Superior temporal gyrus (tissue), 1 donor: ENCODE measurements around the gene LRRK2.
"Not testable (repeated sequence)": the region's sequence is repeated elsewhere in the genome, so short reads cannot be mapped to it uniquely, and the experiment has no call there.

Experiments used
- DNase-seq: peaks from one replicate; pipeline ENCODE4 v3.0.0-alpha.2; 2016; ENCODE audit errors: extremely low spot score

Gene LRRK2

DNA sequence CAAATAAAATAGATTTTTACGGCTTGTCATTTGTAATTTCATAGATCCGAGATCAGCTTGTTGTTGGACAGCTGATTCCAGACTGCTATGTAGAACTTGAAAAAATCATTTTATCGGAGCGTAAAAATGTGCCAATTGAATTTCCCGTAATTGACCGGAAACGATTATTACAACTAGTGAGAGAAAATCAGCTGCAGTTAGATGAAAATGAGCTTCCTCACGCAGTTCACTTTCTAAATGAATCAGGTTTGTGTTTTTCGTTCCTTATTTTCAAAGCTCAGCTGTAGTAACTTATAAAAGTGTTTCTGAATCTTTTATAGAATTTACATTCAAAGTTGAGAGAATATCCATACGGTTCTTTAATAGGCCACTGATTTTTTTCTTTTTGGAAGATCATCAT is 89.1 kb downstream of the LRRK2 start:
- no peak for DNase-seq

DNA sequence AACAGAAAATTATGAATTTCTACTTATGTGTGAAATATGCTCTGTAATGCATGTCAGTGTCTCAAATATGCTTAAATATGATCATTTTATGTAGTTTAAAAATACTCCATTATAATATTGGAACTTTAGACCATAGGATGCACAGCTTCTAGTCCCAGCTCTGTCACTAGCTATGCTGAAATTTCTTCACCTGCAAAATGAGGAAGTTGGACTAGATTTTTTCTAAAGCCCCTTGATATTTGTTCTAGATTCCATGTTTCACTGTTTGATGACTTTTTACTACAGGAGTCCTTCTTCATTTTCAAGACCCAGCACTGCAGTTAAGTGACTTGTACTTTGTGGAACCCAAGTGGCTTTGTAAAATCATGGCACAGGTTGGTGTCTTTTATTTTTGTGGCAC is 90.1 kb downstream of the LRRK2 start:
- no peak for DNase-seq

GRCh38 chr12:40315375-40315774 is 90.6 kb downstream of the LRRK2 start:
- no peak for DNase-seq

GRCh38 chr12:40324261-40324660 is 99.5 kb downstream of the LRRK2 start:
- no peak for DNase-seq

DNA sequence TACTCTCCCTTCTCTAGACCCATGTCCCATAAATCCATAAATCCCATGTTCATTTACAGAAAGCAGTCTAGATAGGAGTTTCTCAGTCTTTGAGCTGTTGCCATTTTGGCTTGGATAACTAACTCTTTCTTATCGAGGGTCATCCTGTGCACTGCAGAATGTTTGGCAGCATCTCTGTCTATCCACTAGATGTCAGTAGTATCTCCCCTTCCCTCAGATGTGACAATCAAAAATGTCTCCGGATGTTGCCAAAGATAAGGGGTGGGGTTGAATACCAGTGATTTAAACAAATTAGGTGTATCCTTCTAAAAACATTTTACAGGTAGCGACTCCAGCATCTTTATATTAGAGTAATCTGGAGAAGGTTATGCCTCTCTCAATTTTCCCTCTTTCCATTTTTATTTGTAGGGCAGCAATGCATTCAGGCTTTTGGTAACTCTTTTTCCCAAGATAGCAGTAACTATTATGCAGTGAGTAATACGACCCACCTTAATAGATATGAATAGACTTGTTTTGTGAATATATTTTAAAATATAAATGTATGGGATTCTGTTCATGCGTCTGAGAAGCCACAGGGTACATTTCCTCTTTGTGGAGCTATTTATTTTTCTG is 100.7 kb downstream of the LRRK2 start:
- peak; percentile 46 for DNase-seq

GRCh38 chr12:40327535-40327934 is 102.7 kb downstream of the LRRK2 start:
- no peak for DNase-seq

DNA sequence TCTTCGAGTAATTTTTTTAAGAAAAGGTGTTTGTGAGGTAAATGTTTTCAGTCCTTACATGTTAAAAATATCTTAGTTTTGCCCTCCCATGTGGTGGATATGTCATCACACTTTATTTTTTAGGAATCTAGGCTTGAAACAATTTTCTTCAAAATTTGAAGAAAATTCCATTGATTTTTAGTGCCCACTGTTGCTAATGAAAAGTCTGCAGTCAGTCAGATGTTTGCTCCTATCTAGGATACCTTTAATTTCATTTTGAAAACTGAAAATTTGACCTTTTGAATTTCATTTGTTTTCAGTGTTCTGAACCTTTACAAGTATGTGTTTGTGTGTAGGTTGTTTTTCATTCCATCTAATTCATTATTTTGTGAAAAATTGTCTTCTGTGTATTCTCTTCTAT is 105.4 kb downstream of the LRRK2 start:
- DNase-seq = no peak

DNA sequence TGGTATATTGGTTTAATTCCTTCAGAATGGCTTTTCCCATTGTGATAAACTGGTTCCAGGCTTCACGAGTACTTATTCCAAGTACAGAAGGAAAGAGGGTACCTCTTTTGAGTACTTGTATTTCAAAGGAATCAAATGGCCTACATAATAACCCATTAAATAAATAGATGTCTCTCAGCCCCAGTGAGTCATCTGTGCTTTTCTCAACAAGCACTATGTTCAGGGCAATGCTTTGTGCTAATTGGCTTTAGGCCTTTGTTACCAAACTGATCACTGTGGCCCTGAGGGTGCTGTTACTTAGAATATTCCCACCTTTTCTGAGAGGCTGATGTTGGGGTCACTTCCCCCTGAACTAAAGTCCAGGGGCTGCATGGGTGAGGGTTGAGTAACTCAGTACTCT is 107.1 kb downstream of the LRRK2 start:
- no peak for DNase-seq

DNA sequence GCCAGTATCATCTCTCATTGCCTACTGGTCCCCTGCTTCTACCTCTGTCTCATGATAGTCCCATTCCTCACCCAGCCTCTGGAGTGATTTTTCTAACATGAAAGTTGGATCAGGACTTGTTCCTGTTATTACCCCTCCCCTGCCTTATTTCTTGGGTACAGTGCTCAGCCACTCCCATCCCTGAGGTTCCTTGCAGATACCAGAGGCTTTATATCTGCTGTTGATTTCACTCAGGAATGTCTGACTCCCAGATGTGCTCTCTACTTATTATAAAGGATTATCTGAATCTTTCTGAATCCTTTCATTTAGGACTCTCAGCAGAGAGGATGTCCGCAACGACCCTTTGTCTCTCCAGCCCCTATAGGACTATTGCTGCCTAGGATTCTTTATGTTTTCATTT is 111.2 kb downstream of the LRRK2 start:
- no peak for DNase-seq

DNA sequence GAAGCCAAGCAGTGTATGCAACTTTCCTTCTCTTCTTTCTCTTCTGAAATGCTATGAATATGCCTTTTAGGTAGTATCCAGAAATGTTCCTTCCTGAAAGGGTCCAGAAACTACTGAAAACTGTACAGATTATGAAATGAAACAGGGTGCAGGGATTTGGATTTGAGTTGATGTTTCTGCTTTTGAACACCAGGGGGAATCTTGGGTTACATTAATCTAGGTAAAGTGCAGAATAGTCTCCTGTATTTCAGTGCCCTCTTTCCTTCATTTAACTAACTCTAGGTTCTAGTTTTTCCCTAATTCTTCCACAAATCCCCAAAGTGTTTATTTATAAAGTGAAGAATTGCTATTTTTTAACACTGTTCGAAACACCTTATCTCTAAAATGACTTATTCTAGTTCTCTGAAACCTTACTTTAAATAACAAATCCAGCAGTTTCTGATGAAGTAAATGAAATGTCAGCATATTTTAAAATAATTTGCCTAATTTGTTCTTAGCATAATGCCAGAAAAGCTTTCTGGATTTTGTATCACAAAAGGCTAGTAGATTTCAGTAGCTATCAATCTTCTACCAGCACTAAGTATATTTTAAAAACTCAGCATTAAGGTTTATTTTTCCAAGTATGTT is 111.9 kb downstream of the LRRK2 start:
- DNase-seq = peak; percentile 48

DNA sequence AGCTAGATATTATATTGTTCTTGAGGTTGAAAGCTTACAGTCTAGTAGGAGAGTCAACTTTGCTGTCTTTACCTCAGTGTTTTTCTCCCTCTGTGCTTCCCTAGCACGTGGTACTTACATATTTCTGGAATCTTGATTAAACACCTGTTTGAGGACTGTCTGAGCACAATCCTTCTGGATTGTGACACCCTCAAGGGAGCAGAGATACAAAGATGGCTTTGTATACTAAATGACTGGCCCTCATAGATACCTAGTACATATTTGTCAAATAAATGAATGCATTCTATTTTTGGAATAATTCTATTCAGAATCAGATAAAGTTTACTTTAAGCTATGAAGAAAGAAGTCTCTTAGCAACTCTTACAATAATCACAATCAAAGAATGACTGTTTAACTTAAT is 113.3 kb downstream of the LRRK2 start:
- DNase-seq = no peak

GRCh38 chr12:40338621-40339020 is 113.8 kb downstream of the LRRK2 start:
- no peak for DNase-seq

GRCh38 chr12:40342010-40342409 is 117.2 kb downstream of the LRRK2 start:
- no peak for DNase-seq

- DNase-seq = no peak
These were observed 118.3 kb downstream of the LRRK2 start for GRCh38 chr12:40343124-40343523.

DNA sequence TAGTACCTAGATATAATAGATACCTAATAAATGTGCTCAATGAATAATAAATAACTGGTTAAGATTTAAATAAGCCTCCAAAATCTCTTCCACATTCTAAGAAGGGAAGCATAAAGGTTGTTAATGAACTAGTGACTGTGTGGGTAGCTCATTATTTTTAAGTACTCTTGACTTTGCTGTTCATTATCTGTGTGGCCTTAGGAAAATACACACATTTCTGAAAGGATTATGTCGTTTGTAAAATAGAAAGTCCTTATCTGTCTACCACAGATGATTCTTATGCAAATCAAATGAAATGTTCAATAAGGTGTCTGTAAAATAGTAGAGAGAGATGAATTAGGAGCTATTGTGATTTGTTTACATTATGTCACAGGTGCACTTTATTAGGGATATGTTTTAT is 119.5 kb downstream of the LRRK2 start:
- no peak for DNase-seq

DNA sequence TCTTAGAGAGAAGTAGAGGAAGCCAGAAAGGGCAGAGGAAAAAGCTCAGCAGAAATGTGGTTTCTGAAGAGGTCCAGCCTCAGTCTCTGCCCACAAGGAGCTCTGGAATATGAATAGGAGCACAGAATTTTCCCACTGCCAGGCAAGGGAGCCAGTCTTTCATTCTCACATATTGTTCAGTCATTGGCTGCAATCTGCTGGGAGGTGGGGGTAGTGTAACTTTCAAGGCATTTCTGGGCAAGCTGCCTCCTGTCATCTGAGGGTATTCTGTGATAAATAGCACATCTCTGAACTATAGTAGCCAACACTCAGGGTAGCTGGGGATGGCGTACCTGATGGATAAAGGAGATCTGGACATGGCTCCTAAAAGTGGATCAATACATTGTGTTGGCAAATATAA is 127.2 kb downstream of the LRRK2 start:
- DNase-seq = no peak

GRCh38 chr12:40375076-40375475 is 150.3 kb downstream of the LRRK2 start:
- no peak for DNase-seq

DNA sequence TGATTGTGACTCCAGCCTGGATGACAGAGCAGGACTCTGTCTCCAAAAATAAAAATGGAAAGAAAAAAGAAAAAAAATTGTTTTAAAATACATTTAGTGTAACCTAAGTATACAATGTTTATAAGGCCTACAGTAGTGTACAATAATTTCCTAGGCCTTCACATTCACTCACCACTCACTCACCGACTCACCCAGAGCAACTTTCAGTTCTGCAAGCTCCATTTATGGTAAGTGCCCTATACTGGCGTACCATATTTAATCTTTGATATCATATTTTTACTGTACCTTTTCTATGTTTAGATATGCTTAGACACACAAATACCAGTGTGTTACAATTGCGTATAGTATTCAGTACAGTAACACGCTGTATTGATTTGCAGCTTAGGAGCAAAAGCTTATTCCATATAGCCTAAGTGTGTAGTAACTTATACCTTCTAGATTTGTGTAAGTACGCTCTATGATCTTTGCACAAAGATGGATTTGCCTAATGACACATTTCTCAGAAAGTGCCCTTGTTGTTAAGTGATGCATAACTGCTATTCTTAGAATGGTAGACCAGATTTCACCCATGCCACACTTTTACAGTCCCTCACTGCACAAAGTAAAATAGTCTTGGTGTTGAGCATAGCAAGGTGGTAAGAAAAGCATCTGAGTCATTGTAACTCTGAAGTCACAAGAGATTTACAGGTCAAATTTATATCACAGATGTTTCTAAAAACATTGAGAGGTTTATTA is 151.9 kb downstream of the LRRK2 start:
- no peak for DNase-seq

DNA sequence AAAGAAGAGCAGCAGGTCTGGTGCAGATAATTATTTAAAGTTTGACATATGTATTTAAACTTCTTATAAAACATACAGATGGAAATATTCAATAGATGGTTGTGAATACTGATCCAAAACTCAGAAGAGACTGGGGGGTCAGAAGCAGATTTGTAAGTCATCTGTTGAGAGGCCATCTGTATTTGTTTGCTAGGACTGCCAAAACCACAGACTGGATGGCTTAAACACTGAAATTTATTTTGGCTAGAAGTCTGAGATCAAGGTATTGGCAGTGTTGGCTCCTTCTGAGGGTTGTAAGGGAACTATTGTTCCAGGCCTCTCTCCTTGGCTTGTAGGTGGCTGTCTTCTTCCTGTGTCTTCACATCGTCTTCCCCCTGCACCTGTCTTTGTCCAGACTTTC is 153.9 kb downstream of the LRRK2 start:
- no peak for DNase-seq

- DNase-seq = no peak
These were observed 157.4 kb downstream of the LRRK2 start for GRCh38 chr12:40382217-40382616.

DNA sequence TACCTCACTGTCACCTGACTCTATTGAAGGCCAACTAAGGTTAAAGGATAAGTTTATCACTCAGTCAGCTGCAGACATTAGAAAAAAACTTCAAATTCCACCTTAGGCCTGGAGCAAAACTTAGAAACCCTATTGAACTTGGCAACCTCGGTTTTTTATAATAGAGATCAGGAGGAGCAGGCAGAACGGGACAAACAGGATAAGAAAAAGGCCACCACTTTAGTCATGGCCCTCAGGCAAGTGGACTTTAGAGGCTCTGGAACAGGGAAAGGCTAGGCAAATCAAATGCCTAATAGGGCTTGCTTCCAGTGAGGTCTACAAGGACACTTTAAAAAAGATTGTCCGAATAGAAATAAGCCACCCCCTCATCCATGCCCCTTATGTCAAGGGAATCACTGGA is 162.5 kb downstream of the LRRK2 start:
- not testable (repeated sequence) for DNase-seq

GRCh38 chr12:40390980-40391379 is 166.2 kb downstream of the LRRK2 start:
- no peak for DNase-seq

- no peak for DNase-seq
These were observed 168.2 kb downstream of the LRRK2 start for GRCh38 chr12:40393026-40393425.
